ENCODE results near the gene PLEKHJ1. TPM values are rescaled to one million over a fixed set of nuclear protein-coding genes. Genes with fewer than 3 reads are reported as not detected.
A peak's percentile ranks its signal among the peaks of the same experiment; 100 is the strongest.

PLEKHJ1 gene
- total RNA-seq, 1 experiment from 2014 or later, result 119 TPM

GRCh38 chr19:2242816-2243215 is 6.7 kb upstream of the PLEKHJ1 start:
- ChIA-PET POLR2A (no interaction called here), CTCF (no interaction called here)
- Mint-ChIP-seq H3K4me1 (ENCODE audit: low read depth, unreplicated experiment) (peaks cover 23% of the 10 kb centered on the region), H3K9me3 (ENCODE audit: unreplicated experiment) (no peaks in the 10 kb centered on the region), H3K27me3 (ENCODE audit: insufficient read depth, unreplicated experiment) (no peaks in the 10 kb centered on the region), H3K4me3 (ENCODE audit: unreplicated experiment) (no peak overlapping the region), H3K36me3 (ENCODE audit: insufficient read depth, unreplicated experiment) (peaks cover 88% of the 10 kb centered on the region), H3K27ac (ENCODE audit: unreplicated experiment) (peak overlapping the region; percentile 79)
- H3K4me1 ChIP-seq, result peaks cover 34% of the 10 kb centered on the region
- H3K9me3 ChIP-seq, result no peaks in the 10 kb centered on the region
- TF ChIP-seq, protein P1, sequence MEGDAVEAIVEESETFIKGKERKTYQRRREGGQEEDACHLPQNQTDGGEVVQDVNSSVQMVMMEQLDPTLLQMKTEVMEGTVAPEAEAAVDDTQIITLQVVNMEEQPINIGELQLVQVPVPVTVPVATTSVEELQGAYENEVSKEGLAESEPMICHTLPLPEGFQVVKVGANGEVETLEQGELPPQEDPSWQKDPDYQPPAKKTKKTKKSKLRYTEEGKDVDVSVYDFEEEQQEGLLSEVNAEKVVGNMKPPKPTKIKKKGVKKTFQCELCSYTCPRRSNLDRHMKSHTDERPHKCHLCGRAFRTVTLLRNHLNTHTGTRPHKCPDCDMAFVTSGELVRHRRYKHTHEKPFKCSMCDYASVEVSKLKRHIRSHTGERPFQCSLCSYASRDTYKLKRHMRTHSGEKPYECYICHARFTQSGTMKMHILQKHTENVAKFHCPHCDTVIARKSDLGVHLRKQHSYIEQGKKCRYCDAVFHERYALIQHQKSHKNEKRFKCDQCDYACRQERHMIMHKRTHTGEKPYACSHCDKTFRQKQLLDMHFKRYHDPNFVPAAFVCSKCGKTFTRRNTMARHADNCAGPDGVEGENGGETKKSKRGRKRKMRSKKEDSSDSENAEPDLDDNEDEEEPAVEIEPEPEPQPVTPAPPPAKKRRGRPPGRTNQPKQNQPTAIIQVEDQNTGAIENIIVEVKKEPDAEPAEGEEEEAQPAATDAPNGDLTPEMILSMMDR (IDR thresholded peaks at IDR 0.05; ENCODE audit: insufficient read depth in 1 of 2, low read depth in 1 of 2, low read length in 1 of 2, severe bottlenecking in 1 of 2, unreplicated experiment in 1 of 2), result no peak
- no peak overlapping the region for H3K4me3 ChIP-seq (ENCODE audit: low read depth, low read length)
- intact Hi-C loops (cut with micrococcal nuclease; ENCODE audit: unreplicated experiment), result no loop called here
- BruUV-seq (replicated peaks), result no TSS peak
- H3K36me3 ChIP-seq (ENCODE audit: control insufficient read depth, insufficient read depth, low read length), result peaks cover 2% of the 10 kb centered on the region
- H3K27me3 ChIP-seq (replicated peaks; ENCODE audit: control insufficient read depth, insufficient read depth, low read length), result no peaks in the 10 kb centered on the region
- DNase-seq, result no peak

DNA sequence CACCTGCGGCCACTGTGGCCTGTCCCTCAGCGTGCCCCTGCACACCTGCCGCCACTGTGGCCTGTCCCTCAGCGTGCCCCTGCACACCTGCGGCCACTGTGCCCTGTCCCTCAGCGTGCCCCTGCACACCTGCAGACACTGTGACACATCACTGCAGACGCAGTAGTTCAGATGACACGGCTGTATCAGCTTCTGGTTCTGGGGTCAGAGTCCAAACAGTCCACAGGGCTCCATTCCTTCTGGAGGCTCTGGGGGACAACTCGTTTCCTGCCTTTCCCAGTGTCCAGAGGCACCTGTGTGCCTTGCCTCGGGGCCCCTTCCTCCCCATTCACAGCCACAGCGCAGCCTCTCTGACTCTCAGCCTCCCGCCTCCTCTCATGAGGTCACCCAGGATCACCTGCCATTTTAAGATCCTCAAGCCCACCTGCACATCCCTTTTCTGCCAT is 6.0 kb upstream of the PLEKHJ1 start:
- BruUV-seq (replicated peaks), result no TSS peak
- DNase-seq, result peak; percentile 49 to 55
- Mint-ChIP-seq H3K4me1 (ENCODE audit: low read depth, unreplicated experiment) (peaks cover 23% of the 10 kb centered on the region), H3K27me3 (ENCODE audit: insufficient read depth, unreplicated experiment) (no peaks in the 10 kb centered on the region), H3K9me3 (ENCODE audit: unreplicated experiment) (no peaks in the 10 kb centered on the region), H3K4me3 (ENCODE audit: unreplicated experiment) (no peak overlapping the region), H3K36me3 (ENCODE audit: insufficient read depth, unreplicated experiment) (peaks cover 81% of the 10 kb centered on the region), H3K27ac (ENCODE audit: unreplicated experiment) (peak overlapping the region; percentile 79)
- CTCF ChIA-PET, result interaction anchor here (0.6 kb wide), 1 partner anchor 76 kb away, joined by 4 read pairs; no protein-coding TSS in a partner anchor
- Histone ChIP-seq H3K4me1 (peaks cover 37% of the 10 kb centered on the region), H3K27me3 (replicated peaks; ENCODE audit: control insufficient read depth, insufficient read depth, low read length) (no peaks in the 10 kb centered on the region), H3K36me3 (ENCODE audit: control insufficient read depth, insufficient read depth, low read length) (peaks cover 2% of the 10 kb centered on the region), H3K9me3 (no peaks in the 10 kb centered on the region), H3K4me3 (ENCODE audit: low read depth, low read length) (no peak overlapping the region)
- TF ChIP-seq, protein P1 (IDR thresholded peaks at IDR 0.05; ENCODE audit: insufficient read depth in 1 of 2, low read depth in 1 of 2, low read length in 1 of 2, severe bottlenecking in 1 of 2, unreplicated experiment in 1 of 2), result no peak
- intact Hi-C loops (cut with micrococcal nuclease; ENCODE audit: unreplicated experiment), result no loop called here
- POLR2A ChIA-PET, result no interaction called here

- Histone ChIP-seq H3K4me3 (ENCODE audit: low read depth, low read length) (no peak overlapping the region), H3K4me1 (peaks cover 37% of the 10 kb centered on the region)
- TF ChIP-seq, protein P1 (IDR thresholded peaks at IDR 0.05; ENCODE audit: insufficient read depth in 1 of 2, low read depth in 1 of 2, low read length in 1 of 2, severe bottlenecking in 1 of 2, unreplicated experiment in 1 of 2), result no peak
These were observed 5.0 kb upstream of the PLEKHJ1 start for GRCh38 chr19:2240881-2241760.

More at GRCh38 chr19:2240881-2241760, 5.0 kb upstream of the PLEKHJ1 start:
- no peak for DNase-seq
- Mint-ChIP-seq H3K9me3 (ENCODE audit: unreplicated experiment) (no peaks in the 10 kb centered on the region), H3K27me3 (ENCODE audit: insufficient read depth, unreplicated experiment) (no peaks in the 10 kb centered on the region), H3K36me3 (ENCODE audit: insufficient read depth, unreplicated experiment) (peaks cover 83% of the 10 kb centered on the region), H3K4me3 (ENCODE audit: unreplicated experiment) (no peak overlapping the region), H3K4me1 (ENCODE audit: low read depth, unreplicated experiment) (peaks cover 23% of the 10 kb centered on the region), H3K27ac (ENCODE audit: unreplicated experiment) (peak overlapping the region; percentile 79)
- peaks cover 2% of the 10 kb centered on the region for H3K36me3 ChIP-seq (ENCODE audit: control insufficient read depth, insufficient read depth, low read length)
- intact Hi-C loops (cut with micrococcal nuclease; ENCODE audit: unreplicated experiment), result no loop called here
- POLR2A ChIA-PET, result no interaction called here
- no TSS peak for BruUV-seq (replicated peaks)
- no peaks in the 10 kb centered on the region for H3K9me3 ChIP-seq
- CTCF ChIA-PET, result interaction anchor here (0.5 to 0.6 kb wide), 3 partner anchors 34 to 78 kb away, joined by 3 to 8 read pairs (median 5); partner anchors contain the start of gene DOT1L
- no peaks in the 10 kb centered on the region for H3K27me3 ChIP-seq (replicated peaks; ENCODE audit: control insufficient read depth, insufficient read depth, low read length)

All from Caco-2 (cell line).